Mesodermal cell (in vitro differentiated cells): Measurements from ENCODE around the gene TNFRSF9.

Experiments used
- H3K27ac ChIP-seq: 2 replicates; pipeline ENCODE4 v1.7.0; 2013; ENCODE audit warnings: mild to moderate bottlenecking, low read depth, low read length, moderate library complexity; ENCODE audit not compliant: severe bottlenecking
- H3K36me3 ChIP-seq: 2 replicates; pipeline ENCODE4 v1.7.1; 2013; ENCODE audit warnings: mild to moderate bottlenecking, low read length, moderate library complexity; ENCODE audit not compliant: control insufficient read depth, insufficient read depth
- H3K4me1 ChIP-seq: one replicate; pipeline ENCODE4 v1.7.1; 2013; ENCODE audit warnings: mild to moderate bottlenecking, low read length; ENCODE audit not compliant: insufficient read depth, control insufficient read depth, poor library complexity, severe bottlenecking
- H3K4me3 ChIP-seq: 2 replicates; pipeline ENCODE4 v1.7.0; 2013; ENCODE audit warnings: low read length, control low read depth, mild to moderate bottlenecking; ENCODE audit not compliant: insufficient read depth, poor library complexity, severe bottlenecking; ENCODE audit errors: extremely low read depth
- H3K9me3 ChIP-seq: 2 replicates; pipeline ENCODE4 v1.7.1; 2013; ENCODE audit warnings: mild to moderate bottlenecking, low read length, moderate library complexity; ENCODE audit not compliant: control insufficient read depth
- whole genome bisulfite sequencing, 2 experiments: methylation state at CpG; one replicate each; pipeline ENCODE4 v1.1.5; 2013; ENCODE audit warnings: missing lambda C conversion rate in 2 of 2; ENCODE audit not compliant: insufficient coverage in 2 of 2; 5-methylcytosine and 5-hydroxymethylcytosine counted together

TNFRSF9 gene

GRCh38 chr1:7893529-7894180, 47.0 kb downstream of the TNFRSF9 start:
- WGBS, 2 experiments = 93 to 97% methylated on average over 12 of the region's 13 CpGs
- Histone ChIP-seq H3K4me3 (no peak overlapping the region), H3K36me3 (no peaks in the 10 kb centered on the region), H3K27ac (no peak overlapping the region), H3K9me3 (no peaks in the 10 kb centered on the region), H3K4me1 (no peaks in the 10 kb centered on the region)

GRCh38 chr1:7891804-7892203, 48.8 kb downstream of the TNFRSF9 start:
- Histone ChIP-seq H3K36me3 (no peaks in the 10 kb centered on the region), H3K27ac (no peak overlapping the region), H3K9me3 (no peaks in the 10 kb centered on the region), H3K4me3 (no peak overlapping the region), H3K4me1 (no peaks in the 10 kb centered on the region)
- 83 to 84% methylated on average over 6 to 7 of the region's 9 CpGs for WGBS, 2 experiments

GRCh38 chr1:7890853-7891252, 49.8 kb downstream of the TNFRSF9 start:
- H3K36me3 ChIP-seq = no peaks in the 10 kb centered on the region
- no peaks in the 10 kb centered on the region for H3K4me1 ChIP-seq
- no peak overlapping the region for H3K4me3 ChIP-seq
- no peak overlapping the region for H3K27ac ChIP-seq
- WGBS, 2 experiments = 90 to 92% methylated on average over 2 of the region's 2 CpGs
- no peaks in the 10 kb centered on the region for H3K9me3 ChIP-seq

- Histone ChIP-seq H3K4me1 (no peaks in the 10 kb centered on the region), H3K27ac (no peak overlapping the region), H3K4me3 (no peak overlapping the region), H3K36me3 (no peaks in the 10 kb centered on the region), H3K9me3 (no peaks in the 10 kb centered on the region)
- 87 to 92% methylated on average over 6 to 9 of the region's 9 CpGs for WGBS, 2 experiments
Measured at GRCh38 chr1:7888248-7889081, 52.2 kb downstream of the TNFRSF9 start.

GRCh38 chr1:7886405-7886745, 54.3 kb downstream of the TNFRSF9 start:
- no peaks in the 10 kb centered on the region for H3K36me3 ChIP-seq
- H3K4me1 ChIP-seq = no peaks in the 10 kb centered on the region
- H3K4me3 ChIP-seq = no peak overlapping the region
- WGBS, 2 experiments = 91 to 93% methylated on average over 5 to 6 of the region's 7 CpGs
- H3K9me3 ChIP-seq = no peaks in the 10 kb centered on the region
- H3K27ac ChIP-seq = no peak overlapping the region

GRCh38 chr1:7885513-7886404, 54.9 kb downstream of the TNFRSF9 start:
- H3K9me3 ChIP-seq = no peaks in the 10 kb centered on the region
- no peaks in the 10 kb centered on the region for H3K36me3 ChIP-seq
- WGBS, 2 experiments = 87 to 89% methylated on average over 6 to 18 of the region's 27 CpGs
- H3K27ac ChIP-seq = no peak overlapping the region
- H3K4me3 ChIP-seq = no peak overlapping the region
- no peaks in the 10 kb centered on the region for H3K4me1 ChIP-seq

GRCh38 chr1:7884757-7885156, 55.9 kb downstream of the TNFRSF9 start:
- H3K4me1 ChIP-seq = no peaks in the 10 kb centered on the region
- no peaks in the 10 kb centered on the region for H3K36me3 ChIP-seq
- WGBS, 2 experiments = 79 to 85% methylated on average over 1 of the region's 1 CpG
- H3K9me3 ChIP-seq = no peaks in the 10 kb centered on the region
- no peak overlapping the region for H3K27ac ChIP-seq
- H3K4me3 ChIP-seq = no peak overlapping the region

GRCh38 chr1:7879228-7879627, 61.4 kb downstream of the TNFRSF9 start:
- no peaks in the 10 kb centered on the region for H3K36me3 ChIP-seq
- peaks cover 5% of the 10 kb centered on the region for H3K9me3 ChIP-seq
- 70 to 93% methylated on average over 2 to 3 of the region's 3 CpGs for WGBS, 2 experiments
- no peak overlapping the region for H3K27ac ChIP-seq
- H3K4me1 ChIP-seq = no peaks in the 10 kb centered on the region
- H3K4me3 ChIP-seq = no peak overlapping the region

- H3K36me3 ChIP-seq = no peaks in the 10 kb centered on the region
- H3K4me3 ChIP-seq = no peak overlapping the region
- no peaks in the 10 kb centered on the region for H3K4me1 ChIP-seq
- no CpG with 5 or more reads among the region's 1 CpG for WGBS, 2 experiments
- no peak overlapping the region for H3K27ac ChIP-seq
- peaks cover 5% of the 10 kb centered on the region for H3K9me3 ChIP-seq
Measured at GRCh38 chr1:7878027-7878426, 62.6 kb downstream of the TNFRSF9 start.

- Histone ChIP-seq H3K4me3 (no peak overlapping the region), H3K4me1 (no peaks in the 10 kb centered on the region), H3K27ac (no peak overlapping the region), H3K9me3 (peaks cover 5% of the 10 kb centered on the region), H3K36me3 (no peaks in the 10 kb centered on the region)
- WGBS, 2 experiments = 96% methylated on average over 7 to 8 of the region's 11 CpGs
Measured at GRCh38 chr1:7873801-7874795, 66.5 kb downstream of the TNFRSF9 start.
